ENCODE data around the gene MIOX.

Gene MIOX

GRCh38 chr22:50486561-50487289, at the start of gene MIOX:
MIOX (plus strand) TSS chr22:50486859; CDS start chr22:50486898, 39 bp downstream.
- TF ChIP-seq GATA1 (IDR thresholded peaks at IDR 0.05; ENCODE audit: low read depth, low read length) (no peak), POLR2A (IDR thresholded peaks at IDR 0.05; ENCODE audit: low read length) (no peak)
- no peak for DNase-seq

- DNase-seq, result no peak
- TF ChIP-seq GATA1 (IDR thresholded peaks at IDR 0.05; ENCODE audit: low read depth, low read length) (no peak), POLR2A (IDR thresholded peaks at IDR 0.05; ENCODE audit: low read length) (no peak)
Observed at GRCh38 chr22:50437511-50438304, 49.0 kb upstream of the MIOX start.

GRCh38 chr22:50438305-50439275, 48.1 kb upstream of the MIOX start:
- DNase-seq, result no peak
- TF ChIP-seq GATA1 (IDR thresholded peaks at IDR 0.05; ENCODE audit: low read depth, low read length), result no peak
- TF ChIP-seq POLR2A (IDR thresholded peaks at IDR 0.05; ENCODE audit: low read length), result no peak

- TF ChIP-seq GATA1 (IDR thresholded peaks at IDR 0.05; ENCODE audit: low read depth, low read length) (no peak), POLR2A (IDR thresholded peaks at IDR 0.05; ENCODE audit: low read length) (no peak)
- no peak for DNase-seq
Observed at GRCh38 chr22:50439314-50439870, 47.3 kb upstream of the MIOX start.

GRCh38 chr22:50439871-50440331, 46.8 kb upstream of the MIOX start:
- no peak for DNase-seq
- TF ChIP-seq POLR2A (IDR thresholded peaks at IDR 0.05; ENCODE audit: low read length), result no peak
- TF ChIP-seq GATA1 (IDR thresholded peaks at IDR 0.05; ENCODE audit: low read depth, low read length), result no peak

GRCh38 chr22:50440544-50441249, 46.0 kb upstream of the MIOX start:
- DNase-seq, result no peak
- TF ChIP-seq GATA1 (IDR thresholded peaks at IDR 0.05; ENCODE audit: low read depth, low read length), result no peak
- no peak for TF ChIP-seq POLR2A (IDR thresholded peaks at IDR 0.05; ENCODE audit: low read length)

GRCh38 chr22:50441428-50441993, 45.1 kb upstream of the MIOX start:
- TF ChIP-seq POLR2A (IDR thresholded peaks at IDR 0.05; ENCODE audit: low read length) (no peak), GATA1 (IDR thresholded peaks at IDR 0.05; ENCODE audit: low read depth, low read length) (no peak)
- no peak for DNase-seq

- TF ChIP-seq GATA1 (IDR thresholded peaks at IDR 0.05; ENCODE audit: low read depth, low read length), result no peak
- no peak for TF ChIP-seq POLR2A (IDR thresholded peaks at IDR 0.05; ENCODE audit: low read length)
- DNase-seq, result no peak
Observed at GRCh38 chr22:50443197-50443596, 43.5 kb upstream of the MIOX start.

- DNase-seq, result no peak
- no peak for TF ChIP-seq POLR2A (IDR thresholded peaks at IDR 0.05; ENCODE audit: low read length)
- TF ChIP-seq GATA1 (IDR thresholded peaks at IDR 0.05; ENCODE audit: low read depth, low read length), result no peak
Observed at GRCh38 chr22:50443801-50444625, 42.6 kb upstream of the MIOX start.

- DNase-seq, result no peak
- TF ChIP-seq GATA1 (IDR thresholded peaks at IDR 0.05; ENCODE audit: low read depth, low read length), result no peak
- no peak for TF ChIP-seq POLR2A (IDR thresholded peaks at IDR 0.05; ENCODE audit: low read length)
Observed at GRCh38 chr22:50444663-50445062, 42.0 kb upstream of the MIOX start.

GRCh38 chr22:50445071-50445879, 41.4 kb upstream of the MIOX start:
- DNase-seq, result no peak
- TF ChIP-seq GATA1 (IDR thresholded peaks at IDR 0.05; ENCODE audit: low read depth, low read length) (no peak), POLR2A (IDR thresholded peaks at IDR 0.05; ENCODE audit: low read length) (no peak)

Data from erythroblast (primary cell).